ACC112 (cell line): Measurements from ENCODE around the gene ATP2B3.
"Not testable (repeated sequence)": the region's sequence is repeated elsewhere in the genome, so short reads cannot be mapped to it uniquely, and the experiment has no call there.

Source experiments
- H2AFZ ChIP-seq: fragments of 200-600 bp; sonication (generic); one replicate; pipeline ENCODE4 v1.6.0; 2017; ENCODE audit warnings: antibody characterized with exemption, low read length; ENCODE audit not compliant: unreplicated experiment
- H3K27ac ChIP-seq: fragments of 200-600 bp; sonication (generic); 2 replicates; pipeline ENCODE4 v1.5.1; 2014; ENCODE audit warnings: low read depth, mild to moderate bottlenecking, antibody characterized with exemption, low read length, moderate library complexity
- H3K27me3 ChIP-seq: fragments of 200-600 bp; sonication (generic); 2 replicates; pipeline ENCODE4 v1.6.1; 2014; ENCODE audit warnings: mild to moderate bottlenecking, antibody characterized with exemption, low read length, moderate library complexity, mixed read lengths; ENCODE audit not compliant: insufficient read depth
- H3K36me3 ChIP-seq: fragments of 200-600 bp; sonication (generic); 2 replicates; pipeline ENCODE4 v1.6.1; 2016; ENCODE audit warnings: mild to moderate bottlenecking, antibody characterized with exemption, low read length, moderate library complexity, mixed read lengths; ENCODE audit not compliant: insufficient read depth
- H3K4me1 ChIP-seq: fragments of 200-600 bp; sonication (generic); one replicate; pipeline ENCODE4 v1.6.1; 2016; ENCODE audit warnings: low read length, mixed read lengths; ENCODE audit not compliant: insufficient read depth, unreplicated experiment, control insufficient read depth
- H3K4me3 ChIP-seq: fragments of 200-600 bp; sonication (generic); 2 replicates; pipeline ENCODE4 v1.5.1; 2014; ENCODE audit warnings: mild to moderate bottlenecking, low read depth, low read length
- H3K79me2 ChIP-seq: fragments of 200-600 bp; sonication (generic); one replicate; pipeline ENCODE4 v1.6.0; 2016; ENCODE audit warnings: low read length; ENCODE audit not compliant: control insufficient read depth, unreplicated experiment, insufficient read depth

The ATP2B3 gene

DNA sequence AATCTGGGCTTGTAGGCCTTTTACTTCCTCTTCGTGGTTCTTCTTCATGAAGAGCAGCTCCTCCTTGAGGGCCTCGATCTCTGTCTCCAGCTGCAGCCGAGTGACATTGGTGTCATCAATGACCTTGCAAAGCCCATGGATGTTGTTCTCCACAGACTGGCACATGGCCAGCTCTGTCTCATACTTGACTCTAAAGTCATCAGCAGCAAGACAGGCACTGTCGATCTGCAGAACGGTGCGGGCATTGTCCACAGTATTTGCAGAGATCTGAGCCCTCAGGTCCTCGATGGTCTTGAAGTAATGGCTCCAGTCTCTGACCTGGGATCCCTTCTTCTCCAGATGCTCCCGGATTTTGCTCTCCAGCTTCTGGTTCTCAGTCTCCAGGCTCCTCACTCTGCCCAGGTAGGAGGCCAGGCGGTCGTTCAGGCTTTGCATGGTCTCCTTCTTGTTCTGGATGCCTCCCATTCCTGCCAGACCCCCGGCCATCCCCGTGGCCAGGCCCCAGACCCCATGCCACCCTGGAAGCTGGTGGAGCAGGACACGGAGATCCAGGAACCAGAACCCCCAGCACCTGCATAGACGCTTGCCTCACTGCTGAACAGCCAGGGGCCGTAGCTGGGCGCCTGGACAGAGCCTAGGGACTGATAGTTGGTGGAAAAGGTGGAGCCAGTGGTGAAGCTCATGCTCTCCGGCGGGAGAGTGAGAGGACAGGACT is 87.4 kb downstream of the ATP2B3 start:
- H3K4me1 ChIP-seq, H3K79me2 ChIP-seq, H3K36me3 ChIP-seq, H3K27me3 ChIP-seq, H2AFZ ChIP-seq, H3K27ac ChIP-seq, H3K4me3 ChIP-seq: not testable (repeated sequence)

DNA sequence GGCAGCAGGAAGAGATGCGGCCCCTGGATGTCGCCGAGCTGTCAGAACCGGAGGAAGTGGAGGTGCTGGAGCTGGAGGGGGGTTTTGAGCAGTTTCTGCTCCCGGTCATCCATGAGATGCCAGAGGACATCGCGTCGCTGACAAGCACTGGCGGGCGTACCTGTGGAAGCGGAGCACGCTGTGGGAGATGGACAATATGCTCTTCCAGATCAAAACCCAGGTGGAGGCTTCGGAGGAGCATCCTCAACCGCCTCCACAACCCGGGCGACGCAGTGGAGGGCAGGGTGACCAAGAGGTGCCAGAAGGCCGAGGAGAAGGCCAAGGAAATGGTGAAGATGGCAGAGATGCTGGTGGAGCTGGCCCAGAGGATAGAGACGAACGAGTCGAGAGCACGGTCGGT is 89.1 kb downstream of the ATP2B3 start:
- H3K36me3 ChIP-seq = no peaks in the 10 kb centered on the region
- no peaks in the 10 kb centered on the region for H3K27me3 ChIP-seq
- no peak overlapping the region for H2AFZ ChIP-seq
- peaks cover 2% of the 10 kb centered on the region for H3K4me1 ChIP-seq
- H3K79me2 ChIP-seq = no peaks in the 10 kb centered on the region
- no peak overlapping the region for H3K4me3 ChIP-seq
- H3K27ac ChIP-seq = no peak overlapping the region

DNA sequence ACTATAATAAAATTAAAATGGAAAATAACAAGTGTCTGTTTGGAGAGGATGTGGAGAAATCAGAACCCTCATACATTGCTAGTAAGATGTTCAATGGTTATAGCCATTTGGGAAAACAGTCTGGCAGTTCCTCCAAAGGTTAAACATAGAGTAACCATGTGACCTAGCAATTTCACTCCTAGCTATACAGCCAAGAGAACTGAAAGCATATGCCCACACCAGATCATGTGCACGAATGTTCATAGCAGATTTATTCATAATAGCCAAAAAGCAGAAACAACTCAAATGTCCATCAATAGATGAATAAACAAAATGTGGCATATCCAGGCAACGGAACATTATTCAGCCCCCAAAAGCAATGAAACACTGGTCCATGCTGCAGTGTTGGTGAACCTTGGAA is 90.9 kb downstream of the ATP2B3 start:
- H2AFZ ChIP-seq = no peak overlapping the region
- peaks cover 6% of the 10 kb centered on the region for H3K4me1 ChIP-seq
- no peaks in the 10 kb centered on the region for H3K36me3 ChIP-seq
- peaks cover 2% of the 10 kb centered on the region for H3K27me3 ChIP-seq
- no peak overlapping the region for H3K27ac ChIP-seq
- H3K79me2 ChIP-seq = no peaks in the 10 kb centered on the region
- no peak overlapping the region for H3K4me3 ChIP-seq

DNA sequence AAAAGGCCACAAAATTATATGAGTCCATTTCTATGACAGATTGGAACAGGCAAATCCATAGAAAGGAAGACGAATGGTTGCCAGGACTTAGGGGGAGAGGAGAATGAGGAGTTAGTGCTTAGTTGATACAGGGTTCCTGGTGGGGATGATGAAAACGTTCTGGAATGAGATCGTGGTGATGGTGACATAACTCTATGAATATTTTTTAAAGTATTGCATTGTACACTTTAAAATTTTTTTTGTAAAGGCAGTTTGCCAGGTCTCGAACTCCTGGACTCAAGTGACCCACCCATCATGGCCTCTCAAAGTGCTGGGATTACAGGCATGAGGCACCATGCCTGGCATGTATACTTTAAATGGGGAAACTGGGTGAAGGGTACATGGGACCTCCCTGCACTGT is 91.4 kb downstream of the ATP2B3 start:
- H3K27me3 ChIP-seq = peaks cover 6% of the 10 kb centered on the region

DNA sequence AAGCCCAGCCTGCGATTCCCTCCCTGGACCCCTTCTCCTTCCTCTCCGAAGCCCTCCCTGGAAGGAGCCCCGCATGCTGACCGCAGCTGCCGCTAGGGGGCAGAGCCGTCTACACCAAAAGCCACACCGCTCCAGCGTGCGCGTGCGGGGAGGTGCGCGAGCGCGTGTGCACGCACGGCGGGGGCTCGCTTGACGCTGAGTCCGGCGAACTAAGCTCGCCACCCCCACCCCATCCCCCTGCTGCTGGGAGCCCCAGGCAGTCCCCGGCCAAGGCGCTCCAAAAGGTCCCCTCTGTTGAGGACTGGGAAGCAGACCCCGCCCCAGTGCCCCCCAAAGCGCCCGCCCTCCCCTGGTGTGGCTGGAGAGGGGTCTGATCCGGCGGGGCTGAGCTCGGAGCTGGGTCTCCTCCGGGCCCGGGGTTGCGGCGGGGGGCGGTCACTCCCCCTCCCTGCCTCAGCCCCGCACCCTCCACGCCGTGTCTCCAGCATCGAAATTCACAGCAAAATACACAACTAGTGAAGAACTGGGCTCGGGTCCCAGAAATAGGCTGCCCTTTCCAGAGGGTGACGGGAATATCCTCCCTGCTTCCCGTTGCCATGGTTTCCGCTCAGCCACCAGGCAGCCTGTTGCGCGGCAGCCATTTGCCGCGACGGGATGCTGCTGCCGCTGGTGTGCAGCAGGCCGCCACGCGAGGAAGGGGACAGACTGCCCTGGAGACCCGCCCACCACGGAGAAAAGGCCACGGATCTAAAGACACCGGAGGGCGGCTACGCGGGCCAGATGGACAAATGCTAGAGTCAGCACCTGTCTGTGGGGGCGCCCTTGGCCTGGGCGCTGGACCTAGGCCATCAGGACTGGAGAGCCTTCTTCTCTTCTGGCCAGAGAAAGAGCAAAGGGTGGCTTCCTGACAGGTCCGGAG is 92.7 kb downstream of the ATP2B3 start:
- Histone ChIP-seq H2AFZ (no peak overlapping the region), H3K27me3 (peaks cover 19% of the 10 kb centered on the region), H3K27ac (no peak overlapping the region), H3K79me2 (no peaks in the 10 kb centered on the region), H3K4me1 (peaks cover 6% of the 10 kb centered on the region), H3K36me3 (no peaks in the 10 kb centered on the region), H3K4me3 (peak overlapping the region; percentile 52)

More for the DNA sequence above, 91.4 kb downstream of the ATP2B3 start:
- Histone ChIP-seq H3K4me3 (no peak overlapping the region), H3K79me2 (no peaks in the 10 kb centered on the region), H3K36me3 (no peaks in the 10 kb centered on the region), H3K4me1 (peaks cover 6% of the 10 kb centered on the region), H3K27ac (no peak overlapping the region), H2AFZ (no peak overlapping the region)

DNA sequence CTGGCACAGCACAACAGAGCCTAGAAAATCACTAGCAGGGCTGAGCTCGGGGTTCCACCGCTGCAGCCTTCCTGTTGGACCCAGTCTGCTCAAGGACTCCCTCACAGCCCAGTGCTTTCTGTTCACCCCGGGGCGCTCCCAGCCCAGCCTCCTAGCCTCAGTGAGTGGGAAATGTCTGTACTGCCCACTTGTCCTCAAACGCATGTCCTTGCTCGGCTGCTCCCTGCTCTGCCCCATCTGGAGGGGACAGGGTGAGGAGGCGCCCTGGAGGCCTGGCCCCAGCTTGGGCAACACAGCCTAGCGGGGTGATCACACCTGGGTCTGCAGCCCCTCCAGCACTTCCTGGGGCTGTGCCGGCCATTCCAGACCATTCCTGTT is 93.4 kb downstream of the ATP2B3 start:
- peaks cover 19% of the 10 kb centered on the region for H3K27me3 ChIP-seq
- peaks cover 6% of the 10 kb centered on the region for H3K4me1 ChIP-seq
- no peaks in the 10 kb centered on the region for H3K36me3 ChIP-seq
- no peaks in the 10 kb centered on the region for H3K79me2 ChIP-seq
- no peak overlapping the region for H2AFZ ChIP-seq
- no peak overlapping the region for H3K27ac ChIP-seq
- H3K4me3 ChIP-seq = no peak overlapping the region

DNA sequence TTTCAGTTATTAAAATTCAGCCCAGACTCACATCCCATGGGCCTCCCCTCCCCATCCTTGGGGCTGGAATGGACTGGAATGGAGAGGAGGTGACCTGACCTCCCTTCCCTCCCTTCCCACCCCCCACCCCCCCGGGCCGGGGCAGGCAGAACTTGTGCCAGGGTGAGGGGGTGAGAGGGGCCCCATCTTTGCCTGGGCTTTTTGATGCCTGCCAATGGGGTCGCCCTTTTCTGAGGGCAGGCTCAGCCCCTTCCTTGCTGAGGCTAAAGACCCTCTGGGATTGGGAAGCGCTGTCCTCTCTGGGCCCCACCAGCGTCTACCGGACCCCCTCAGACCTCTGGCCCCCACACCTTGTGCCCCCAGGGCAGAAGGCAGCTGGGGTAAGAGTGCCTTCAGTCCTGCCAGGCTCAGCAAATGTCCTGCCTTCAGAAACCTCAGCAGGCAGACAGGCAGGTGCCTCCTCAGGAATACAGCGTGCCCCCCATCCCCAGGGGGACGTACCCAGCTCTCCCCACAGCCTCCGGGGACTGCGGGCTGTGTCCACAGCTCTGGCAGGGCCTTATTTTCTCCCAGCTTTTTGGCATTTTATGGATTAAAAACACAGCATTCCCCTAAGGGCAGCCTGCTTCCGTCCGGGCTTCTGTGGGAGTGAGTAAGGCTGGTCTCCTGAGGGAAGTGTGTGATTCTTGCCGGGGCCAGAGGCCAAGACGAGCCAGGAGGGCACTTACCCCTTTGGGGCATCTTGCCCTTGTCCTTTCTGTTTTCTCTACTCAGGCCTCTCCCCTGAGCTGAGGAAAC is 94.1 kb downstream of the ATP2B3 start:
- H3K36me3 ChIP-seq = no peaks in the 10 kb centered on the region
- H3K27me3 ChIP-seq = peaks cover 26% of the 10 kb centered on the region
- no peak overlapping the region for H3K27ac ChIP-seq
- no peaks in the 10 kb centered on the region for H3K79me2 ChIP-seq
- H2AFZ ChIP-seq = no peak overlapping the region
- peaks cover 6% of the 10 kb centered on the region for H3K4me1 ChIP-seq
- no peak overlapping the region for H3K4me3 ChIP-seq

DNA sequence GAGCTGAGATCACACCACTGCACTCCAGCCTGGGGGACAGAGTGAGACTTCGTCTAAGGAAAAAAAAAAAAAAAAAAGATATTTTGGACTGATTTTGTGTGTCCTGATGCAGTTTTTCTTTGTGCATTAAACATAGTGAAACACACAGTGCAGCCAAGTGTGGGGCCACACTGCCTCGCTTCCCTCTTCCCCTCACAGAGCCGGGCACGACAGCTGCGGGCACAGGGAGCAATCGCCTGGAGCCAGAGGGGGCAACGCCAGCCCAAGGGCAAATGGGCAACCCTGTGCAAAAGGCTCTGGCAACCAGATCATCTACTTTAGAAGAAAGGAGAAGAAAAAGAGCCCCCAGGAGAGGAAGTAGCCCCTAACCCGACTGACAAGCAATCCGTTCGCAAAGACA is 95.0 kb downstream of the ATP2B3 start:
- Histone ChIP-seq H3K36me3 (no peaks in the 10 kb centered on the region), H3K27me3 (peaks cover 31% of the 10 kb centered on the region), H3K27ac (no peak overlapping the region), H3K79me2 (no peaks in the 10 kb centered on the region), H3K4me3 (no peak overlapping the region), H2AFZ (no peak overlapping the region), H3K4me1 (peaks cover 6% of the 10 kb centered on the region)

DNA sequence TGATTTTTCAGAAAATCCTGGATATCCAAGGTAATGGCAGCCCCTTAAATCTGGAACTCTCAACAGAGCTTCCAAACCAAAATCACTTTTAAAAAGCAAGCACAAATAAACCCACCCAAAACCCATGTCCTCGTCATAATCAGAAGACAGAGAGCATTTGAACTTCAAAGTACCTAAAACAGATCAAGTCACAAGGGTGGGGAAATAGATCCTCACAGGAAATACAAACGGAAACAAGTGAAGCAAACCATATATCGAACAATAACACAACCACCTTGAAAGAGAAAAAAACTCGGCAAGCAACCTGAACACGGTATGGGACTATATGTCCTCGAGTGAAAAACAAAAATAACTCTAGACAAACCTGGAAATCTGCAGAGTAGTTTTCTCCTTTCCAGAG is 97.4 kb downstream of the ATP2B3 start:
- Histone ChIP-seq H3K27ac (no peak overlapping the region), H2AFZ (no peak overlapping the region), H3K4me3 (no peak overlapping the region), H3K4me1 (peaks cover 6% of the 10 kb centered on the region), H3K36me3 (no peaks in the 10 kb centered on the region), H3K79me2 (no peaks in the 10 kb centered on the region), H3K27me3 (peaks cover 43% of the 10 kb centered on the region)

DNA sequence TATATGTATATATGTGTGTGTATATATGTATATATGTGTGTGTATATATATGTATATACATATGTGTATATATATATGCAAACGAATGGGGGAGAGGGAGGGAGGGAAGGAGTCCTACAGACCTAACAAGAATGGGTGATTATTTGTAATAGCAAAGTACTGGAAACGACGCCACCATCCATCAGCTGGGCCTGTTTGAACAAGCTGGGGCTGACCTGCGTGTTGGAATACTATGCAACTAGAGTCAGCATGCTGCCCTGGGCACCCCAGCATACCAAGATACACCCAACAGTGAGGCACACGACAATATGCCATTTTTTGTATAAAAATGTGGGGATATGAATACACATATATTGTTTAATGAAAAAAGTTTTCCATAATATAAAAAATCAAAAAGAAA is 103.1 kb downstream of the ATP2B3 start:
- Histone ChIP-seq H3K27me3 (peaks cover 41% of the 10 kb centered on the region), H3K4me1 (no peaks in the 10 kb centered on the region), H3K4me3 (no peak overlapping the region), H3K36me3 (no peaks in the 10 kb centered on the region), H2AFZ (no peak overlapping the region), H3K27ac (no peak overlapping the region), H3K79me2 (no peaks in the 10 kb centered on the region)
